Skin epidermis (tissue), 12 donors: ENCODE measurements around the gene FAM131B.

Experiments used
- H3K27ac ChIP-seq, 21 experiments: fragments of 200-600 bp; sonication (generic) in 11 of 21; one replicate each; pipeline ENCODE4 v1.5.0; 2020; ENCODE audit warnings: mild to moderate bottlenecking in 3 of 21, inconsistent platforms in 2 of 21, moderate library complexity in 2 of 21
- H3K4me3 ChIP-seq, 7 experiments: fragments of 200-600 bp; sonication (generic) in 2 of 7; one replicate each; pipeline ENCODE4 v1.5.0; 2020; ENCODE audit warnings: inconsistent platforms in 2 of 7, mild to moderate bottlenecking in 2 of 7, moderate library complexity in 1 of 7

Gene FAM131B

DNA sequence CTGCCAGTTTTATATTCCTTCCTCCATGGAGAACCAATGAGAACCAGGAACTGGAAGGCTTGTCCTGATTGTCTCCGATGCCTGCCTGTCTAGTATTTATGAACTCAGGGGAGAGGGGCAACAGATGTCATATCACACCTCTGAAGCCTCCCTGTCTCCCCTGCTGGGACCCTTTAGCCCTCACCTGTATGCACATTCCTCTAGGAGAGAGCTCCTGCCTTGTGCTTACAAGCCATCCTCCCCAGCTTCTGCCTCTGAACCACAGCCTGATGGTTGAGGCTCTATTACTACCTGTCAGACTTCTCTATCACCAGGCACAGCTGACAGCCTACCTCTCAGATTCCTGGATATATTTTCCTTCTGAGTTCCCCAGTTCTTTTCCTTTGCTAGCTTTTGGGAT, 5.9 kb upstream of the FAM131B start:
- no peak overlapping the region for H3K4me3 ChIP-seq

DNA sequence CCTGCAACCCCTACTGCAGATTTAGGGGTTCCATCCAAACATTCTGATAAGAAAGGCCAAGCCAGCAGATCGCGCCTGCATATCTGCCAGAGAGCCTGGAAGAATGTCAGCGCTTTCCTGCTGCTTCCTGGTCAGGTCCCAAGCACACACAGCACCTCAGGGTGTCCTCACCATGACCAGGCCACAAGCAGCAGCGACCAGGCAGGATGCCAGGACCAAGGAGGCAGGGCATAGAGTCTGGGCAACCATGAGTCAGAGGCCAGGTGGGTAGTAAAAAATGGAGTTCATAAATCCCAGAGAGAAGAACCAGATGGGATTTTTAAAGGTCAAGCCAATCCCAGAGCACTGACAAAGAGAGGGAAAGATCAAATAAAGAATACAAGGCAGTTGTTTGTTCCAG, 5.5 kb upstream of the FAM131B start:
- Histone ChIP-seq H3K4me3 (no peak overlapping the region), H3K27ac (no peak overlapping the region)

More for the DNA sequence above, 5.9 kb upstream of the FAM131B start:
- no peak overlapping the region for H3K27ac ChIP-seq

DNA sequence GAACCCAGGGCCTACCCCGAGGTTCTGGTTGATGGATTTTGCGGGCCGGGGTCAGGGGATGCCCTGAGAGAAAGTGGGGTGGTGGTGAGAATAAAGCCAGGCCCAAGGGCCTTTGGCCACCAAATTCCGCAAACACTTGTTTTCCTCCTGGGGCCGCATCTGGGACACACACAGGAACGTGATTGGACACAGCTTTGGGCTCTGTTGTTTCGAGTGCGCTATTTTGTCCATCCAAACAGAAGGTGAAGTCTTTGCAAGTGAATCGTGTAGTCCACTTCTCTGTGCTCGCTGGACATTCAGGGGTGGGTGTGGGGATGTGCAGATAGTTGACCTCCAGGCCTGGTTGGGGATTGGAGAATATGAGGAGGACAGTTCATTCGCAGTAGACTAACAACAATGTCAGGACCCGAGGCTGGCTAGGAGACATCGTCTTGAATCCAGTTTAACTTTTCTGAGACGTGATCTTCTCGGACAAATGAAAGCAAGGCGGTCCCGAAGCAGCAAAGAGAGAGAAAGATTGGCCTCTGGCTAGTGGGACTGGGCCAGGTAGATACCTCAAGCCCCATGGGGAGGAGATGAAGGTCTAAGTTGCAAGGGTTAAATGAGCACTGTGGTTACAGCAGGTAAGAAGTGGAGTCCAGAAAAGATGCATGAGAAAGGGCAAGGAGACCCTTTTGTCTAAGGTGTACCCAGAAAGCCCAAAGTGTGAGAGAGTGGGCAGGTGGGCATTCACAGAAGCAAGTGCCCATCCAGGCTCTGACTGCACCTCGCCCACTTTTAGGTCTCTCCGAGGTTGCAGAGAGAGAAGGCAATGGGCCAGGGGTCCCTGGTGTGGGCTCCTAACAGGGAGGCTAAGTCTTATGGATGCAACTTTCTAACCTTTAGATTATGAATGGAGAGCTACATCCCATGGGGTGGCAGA, 764 bp upstream of the FAM131B start:
- H3K4me3 ChIP-seq = peak overlapping the region in 5 of 7 experiments; percentile 44 to 56 (median 49)
- H3K27ac ChIP-seq = no peak overlapping the region

DNA sequence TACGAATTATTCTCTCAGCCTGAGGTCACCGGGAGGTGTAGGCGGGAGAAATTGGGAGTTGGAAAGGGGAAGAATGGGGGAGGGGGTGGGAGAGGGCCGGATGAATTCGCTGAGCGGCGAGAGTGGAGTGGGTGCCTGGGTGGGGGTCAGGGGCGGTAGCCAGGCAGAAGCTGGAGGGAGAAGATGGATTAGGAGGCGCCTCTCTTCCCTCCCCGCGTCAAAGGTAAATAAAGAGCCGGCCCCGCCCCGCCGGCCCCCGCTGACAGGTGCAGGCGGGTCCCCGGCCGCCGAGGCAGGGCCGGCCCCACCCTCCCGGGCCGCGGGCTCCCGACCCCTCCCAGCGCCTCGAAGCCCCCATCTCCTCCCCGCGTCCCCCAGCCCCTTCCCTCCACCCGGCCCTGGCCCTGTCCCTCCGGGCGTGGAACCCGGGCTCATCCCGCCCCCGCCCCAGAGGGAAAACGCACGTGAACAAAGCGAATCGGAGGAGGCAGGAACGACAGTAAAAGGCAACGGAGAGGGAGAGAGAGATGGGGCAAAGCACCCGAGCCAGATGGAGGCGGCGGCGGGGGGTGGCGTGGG, 872 bp downstream of the FAM131B start:
- H3K27ac ChIP-seq = no peak overlapping the region
- H3K4me3 ChIP-seq = peak overlapping the region; percentile 29 to 56 (median 44)

DNA sequence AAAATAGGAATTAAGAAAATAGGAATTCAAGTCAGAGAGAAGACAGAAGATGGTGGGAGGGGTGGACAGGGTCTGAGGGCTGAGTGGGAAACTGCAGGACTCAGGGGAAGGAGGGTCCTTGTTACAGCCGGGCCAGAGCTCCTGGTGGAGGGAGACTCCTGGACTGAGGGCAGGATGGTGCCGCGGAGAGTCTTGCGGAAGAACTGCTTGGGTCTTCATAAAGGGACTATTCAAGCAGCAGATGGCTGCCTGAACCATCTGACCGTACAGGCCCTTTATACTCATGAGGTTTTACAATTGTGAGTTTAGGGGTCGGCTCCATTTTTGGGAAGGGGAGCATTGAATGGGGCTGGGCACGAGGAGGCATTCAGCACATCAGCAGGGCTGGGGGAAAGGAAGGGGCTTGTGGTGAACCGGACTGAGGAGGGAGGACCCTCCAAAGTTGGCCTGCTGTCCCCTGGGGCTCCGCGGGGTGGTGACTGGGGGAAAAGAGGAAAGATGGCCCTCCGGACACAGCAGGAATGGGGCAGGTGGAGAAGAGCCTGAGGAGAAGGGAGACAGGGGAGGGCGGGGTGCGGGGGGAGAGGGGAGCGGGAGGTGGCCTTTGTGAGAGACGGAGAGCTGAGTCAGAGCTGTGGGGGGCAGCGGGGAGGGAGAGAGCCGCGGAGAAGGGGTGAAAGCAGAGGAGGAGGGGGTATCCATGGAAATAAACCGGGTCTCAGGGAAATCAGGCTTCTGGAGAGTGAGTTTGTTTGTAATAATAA, 1.5 kb downstream of the FAM131B start:
- Histone ChIP-seq H3K4me3 (no peak overlapping the region), H3K27ac (no peak overlapping the region)

DNA sequence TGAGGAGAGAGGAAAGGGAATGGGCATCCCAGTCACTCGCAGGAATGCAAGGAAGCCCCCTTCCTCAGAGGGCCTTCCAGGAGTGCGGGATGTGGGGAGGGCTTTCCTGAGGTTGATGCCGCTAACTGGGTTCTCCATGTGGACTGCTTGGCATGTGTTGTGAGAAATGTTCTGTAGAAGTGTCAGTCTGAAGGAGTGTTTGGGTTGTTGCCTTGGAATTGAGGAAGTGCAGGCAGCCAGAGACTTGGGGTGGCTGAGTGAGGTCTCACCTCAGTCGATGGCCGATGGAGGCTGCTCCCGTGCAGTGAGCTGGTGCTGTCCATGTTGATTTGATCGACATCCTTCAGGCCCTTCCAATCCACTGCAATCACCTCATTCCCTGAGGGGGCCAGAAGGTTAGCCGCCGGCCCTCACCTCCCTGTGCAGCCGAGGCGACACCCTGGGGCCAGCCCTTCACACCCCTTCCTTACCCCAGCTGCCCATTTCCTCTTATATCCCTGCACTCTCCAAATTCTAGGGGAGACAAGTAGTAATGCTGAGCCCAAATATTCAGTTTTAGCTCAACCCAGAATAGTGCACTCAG, 2.7 kb downstream of the FAM131B start:
- Histone ChIP-seq H3K27ac (no peak overlapping the region), H3K4me3 (no peak overlapping the region)

DNA sequence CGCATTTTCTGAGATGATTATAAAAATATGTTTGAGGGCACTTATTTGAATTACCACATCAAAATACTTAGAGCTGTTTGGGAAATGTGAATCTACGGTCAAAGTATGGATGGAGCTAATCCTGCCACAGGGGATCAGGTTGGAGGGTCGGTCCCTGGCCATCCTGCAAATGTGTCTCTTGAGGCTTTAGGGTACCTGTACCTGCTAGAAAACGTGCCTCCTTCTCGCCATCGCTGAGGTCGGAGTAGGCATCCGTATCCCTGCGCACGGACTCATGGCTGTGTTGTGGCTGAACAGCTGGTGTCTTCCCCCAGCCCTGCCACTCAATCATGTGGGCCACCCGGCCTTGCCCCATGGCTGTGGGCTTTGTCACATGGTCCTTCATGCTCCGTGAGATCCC, 3.9 kb downstream of the FAM131B start:
- Histone ChIP-seq H3K4me3 (no peak overlapping the region), H3K27ac (no peak overlapping the region)

DNA sequence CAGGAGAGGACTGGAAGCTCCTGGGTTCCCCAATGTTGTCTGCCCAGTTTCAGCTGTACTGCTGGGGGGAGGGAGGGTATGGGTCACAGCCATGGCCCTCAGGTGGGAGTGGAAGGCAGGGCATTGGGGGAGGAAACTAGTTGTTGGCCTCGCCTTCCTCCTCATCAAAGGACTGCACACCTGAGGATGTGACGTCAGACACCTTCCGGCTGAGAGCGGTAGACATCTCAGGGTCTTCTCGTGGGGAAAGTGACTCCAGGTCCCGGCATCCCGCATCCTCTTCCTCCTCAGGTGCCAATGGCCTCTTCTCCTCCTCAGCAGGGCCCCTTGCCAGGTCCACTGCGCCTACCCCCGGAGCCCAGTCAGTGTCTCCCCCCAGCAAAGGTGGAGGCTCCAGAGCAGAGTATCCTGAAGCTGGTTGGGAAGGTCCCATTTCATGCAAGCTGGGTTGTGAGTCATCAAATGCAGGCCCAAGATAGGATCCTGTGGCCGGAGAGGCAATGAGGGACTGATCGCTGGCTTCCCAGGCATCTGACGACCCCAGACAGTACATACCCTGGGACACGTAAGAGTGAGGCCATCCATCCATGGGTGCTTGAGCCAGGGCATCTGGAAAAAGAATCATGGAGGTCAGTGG, 6.0 kb downstream of the FAM131B start:
- Histone ChIP-seq H3K27ac (no peak overlapping the region), H3K4me3 (no peak overlapping the region)

DNA sequence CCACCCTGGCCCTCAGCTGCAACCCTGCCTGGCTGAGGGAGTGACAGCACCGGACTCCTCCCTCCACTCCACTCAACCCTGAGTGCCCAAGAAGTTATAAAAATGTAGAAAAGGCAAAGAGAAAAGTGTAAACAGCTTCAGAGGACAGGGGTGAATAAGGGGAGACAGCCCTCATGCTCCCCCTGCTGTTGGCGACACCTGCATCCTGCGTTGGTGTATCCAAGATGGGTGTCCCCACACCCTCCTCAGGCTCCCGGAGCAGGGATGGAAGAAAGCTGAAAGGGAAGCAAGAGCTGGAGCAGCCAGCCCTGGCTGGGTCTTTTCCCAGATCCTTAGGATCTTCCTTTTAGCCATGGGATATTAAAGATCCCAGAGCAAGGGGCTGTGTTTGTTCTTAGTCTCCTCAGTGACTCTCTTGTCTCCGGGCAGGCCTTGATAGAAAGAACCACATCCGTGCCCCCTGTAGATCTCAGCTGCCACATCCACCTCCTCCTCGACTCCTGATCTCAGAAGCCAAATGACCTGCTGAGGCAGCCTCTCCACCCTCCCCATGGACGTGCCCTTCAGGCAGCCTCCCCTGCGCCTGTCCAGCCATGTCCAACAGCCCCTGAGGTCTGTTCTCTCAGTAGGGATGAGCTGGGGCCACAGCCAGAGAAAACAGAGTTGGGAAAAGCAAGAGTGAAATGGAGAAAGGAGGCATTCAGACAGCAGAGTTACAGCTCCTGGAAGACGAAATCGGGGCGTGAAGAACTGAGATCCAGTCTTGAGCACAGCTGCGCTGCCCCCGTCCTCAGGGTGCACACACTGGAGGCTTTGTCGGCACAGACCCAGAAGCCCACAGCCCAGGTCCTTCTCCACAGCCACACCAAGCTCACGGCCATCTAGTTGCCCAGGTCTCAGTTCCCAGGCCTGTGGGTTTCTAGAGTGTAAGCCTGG, 6.8 kb downstream of the FAM131B start:
- Histone ChIP-seq H3K27ac (no peak overlapping the region), H3K4me3 (no peak overlapping the region)

DNA sequence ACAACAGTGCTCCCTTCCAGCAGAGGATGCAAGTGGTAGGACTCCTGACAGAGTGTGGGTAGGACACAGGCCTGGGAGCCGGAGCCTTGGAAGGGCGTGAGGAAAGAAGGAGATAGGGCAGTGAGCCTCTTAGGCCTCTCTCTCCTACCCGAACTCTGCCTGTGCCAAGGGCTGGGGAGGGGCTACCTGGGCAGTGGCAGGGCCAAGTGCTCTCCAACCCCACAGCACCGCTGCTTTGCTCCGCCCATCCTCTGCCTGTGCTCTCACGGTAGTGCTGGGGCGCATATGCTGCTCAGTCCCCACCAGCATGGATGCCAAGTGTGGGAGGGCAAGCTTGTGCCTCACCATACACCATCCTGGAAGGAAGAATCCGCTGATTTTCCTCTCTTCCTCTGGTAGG, 7.5 kb downstream of the FAM131B start:
- H3K4me3 ChIP-seq = no peak overlapping the region
- no peak overlapping the region for H3K27ac ChIP-seq

DNA sequence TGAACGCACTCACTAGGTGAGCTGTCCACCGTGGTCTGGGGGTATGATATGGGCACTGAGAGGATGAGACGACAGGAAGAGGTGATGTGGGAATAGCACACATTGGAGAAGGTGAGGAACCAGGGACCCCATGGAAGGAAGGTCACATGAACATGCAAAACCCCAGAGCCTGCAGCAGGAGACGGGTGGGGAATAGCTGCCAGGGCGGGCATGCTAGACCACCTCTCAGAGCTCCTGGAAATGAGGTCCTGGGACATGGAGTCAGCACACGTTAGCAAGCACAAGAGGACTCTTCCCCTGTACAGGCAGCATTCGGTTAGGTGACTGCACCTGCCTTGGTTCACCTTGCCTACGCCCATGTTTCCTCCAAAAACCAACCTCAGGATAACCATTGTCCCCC, 8.1 kb downstream of the FAM131B start:
- Histone ChIP-seq H3K27ac (no peak overlapping the region), H3K4me3 (no peak overlapping the region)

DNA sequence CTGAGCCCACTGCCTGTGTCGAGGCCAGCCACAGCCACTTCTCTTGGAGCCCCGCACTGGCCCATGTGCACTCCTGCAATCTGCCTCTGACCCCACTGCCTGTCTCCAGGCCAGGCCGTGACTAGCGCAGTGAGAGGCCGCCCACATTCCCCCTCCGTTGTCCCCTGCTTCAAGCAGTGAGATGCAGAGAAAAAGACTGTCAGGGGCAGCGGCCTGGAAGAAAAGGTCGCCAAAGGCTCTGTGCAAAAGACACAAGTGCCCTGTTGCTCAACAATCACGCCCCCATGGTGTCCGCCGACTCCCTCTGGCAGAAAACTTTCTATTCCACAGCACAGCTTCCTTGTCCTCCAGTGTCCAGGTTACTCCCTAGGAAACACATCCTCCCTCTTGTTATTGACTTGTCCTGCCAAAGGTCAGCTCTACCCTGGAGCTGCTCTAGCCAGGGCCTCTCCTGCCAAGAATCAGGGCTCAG, 9.9 kb downstream of the FAM131B start:
- no peak overlapping the region for H3K27ac ChIP-seq
- no peak overlapping the region for H3K4me3 ChIP-seq

DNA sequence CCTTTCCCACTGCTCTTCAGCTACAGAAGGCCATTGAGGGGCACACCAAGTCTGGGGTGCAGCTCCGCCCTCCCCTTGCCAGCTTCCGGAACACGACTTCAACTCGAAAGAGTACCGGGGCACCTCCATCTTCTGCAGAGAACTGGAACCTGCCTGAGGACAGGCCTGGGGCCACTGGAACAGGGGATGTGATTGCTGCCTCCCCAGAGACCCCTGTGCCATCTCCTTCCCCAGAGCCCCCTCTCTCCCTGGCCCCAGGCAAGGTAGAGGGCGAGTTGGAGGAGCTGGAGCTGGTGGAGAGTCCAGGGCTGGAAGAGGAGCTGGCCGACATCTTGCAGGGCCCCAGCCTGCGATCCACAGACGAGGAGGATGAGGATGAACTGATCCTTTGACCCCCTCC, 10.9 kb downstream of the FAM131B start:
- no peak overlapping the region for H3K27ac ChIP-seq

DNA sequence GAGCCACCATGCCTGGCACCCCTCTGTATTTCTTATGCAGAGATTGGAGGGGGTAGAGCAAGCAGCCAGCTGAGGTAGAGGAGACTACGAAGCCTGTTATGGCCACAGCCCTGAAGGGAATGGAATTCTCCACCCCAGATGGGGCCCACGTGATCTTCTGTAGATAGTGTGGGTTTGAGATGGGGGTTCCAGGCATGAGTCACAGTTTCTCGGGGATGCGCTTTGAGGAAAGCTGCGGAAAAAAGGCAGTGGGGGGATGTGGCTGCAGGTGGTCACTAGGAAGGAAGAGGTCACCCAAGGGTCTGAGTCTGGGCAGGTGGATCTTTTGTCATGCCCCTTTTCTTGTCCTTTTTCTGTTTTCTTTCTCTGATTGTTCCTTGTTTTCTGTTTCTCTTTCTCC, 11.5 kb downstream of the FAM131B start:
- H3K27ac ChIP-seq = no peak overlapping the region

More for the DNA sequence above, 10.9 kb downstream of the FAM131B start:
- H3K4me3 ChIP-seq = no peak overlapping the region

DNA sequence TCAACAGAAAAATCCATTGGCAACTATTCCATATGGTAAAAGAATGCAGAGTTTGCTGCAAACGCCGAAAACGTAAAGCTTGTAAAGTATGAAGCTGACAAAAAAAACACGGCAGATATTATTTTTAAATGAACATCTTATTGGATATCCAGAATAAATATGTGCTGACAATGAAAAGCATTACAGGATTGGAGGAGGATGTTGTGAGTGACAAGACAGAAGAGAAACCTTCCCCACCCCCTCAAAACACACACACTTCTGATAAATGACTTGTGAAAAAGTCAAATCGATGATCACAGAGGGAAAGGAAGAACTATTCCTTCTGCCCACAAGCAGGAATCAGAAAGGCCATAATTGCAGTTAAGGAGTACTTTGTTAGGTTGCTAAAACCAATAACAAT, 14.6 kb downstream of the FAM131B start:
- no peak overlapping the region for H3K27ac ChIP-seq
- no peak overlapping the region for H3K4me3 ChIP-seq

More for the DNA sequence above, 11.5 kb downstream of the FAM131B start:
- no peak overlapping the region for H3K4me3 ChIP-seq

DNA sequence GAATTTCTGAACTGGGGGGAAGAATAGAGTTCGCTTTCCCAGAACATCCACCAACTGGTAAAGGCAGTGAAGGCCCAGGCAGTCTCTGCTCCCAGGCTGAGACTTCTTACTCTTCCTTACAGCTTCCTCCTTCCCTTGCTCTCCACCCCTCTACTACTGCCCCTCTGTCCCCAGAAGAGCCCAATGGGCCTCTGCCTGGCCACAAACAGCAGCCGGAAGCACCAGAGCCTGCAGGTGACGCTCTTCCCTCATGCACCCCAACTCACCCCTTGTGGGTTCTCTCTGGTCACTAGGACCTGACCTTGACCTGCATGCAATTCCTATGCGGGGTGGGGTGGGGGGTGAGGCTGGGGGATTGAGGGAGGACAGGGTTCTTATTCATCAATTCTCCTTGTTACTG, 16.5 kb downstream of the FAM131B start:
- Histone ChIP-seq H3K27ac (no peak overlapping the region), H3K4me3 (peak overlapping the region in 1 of 7 experiments; percentile 1)

DNA sequence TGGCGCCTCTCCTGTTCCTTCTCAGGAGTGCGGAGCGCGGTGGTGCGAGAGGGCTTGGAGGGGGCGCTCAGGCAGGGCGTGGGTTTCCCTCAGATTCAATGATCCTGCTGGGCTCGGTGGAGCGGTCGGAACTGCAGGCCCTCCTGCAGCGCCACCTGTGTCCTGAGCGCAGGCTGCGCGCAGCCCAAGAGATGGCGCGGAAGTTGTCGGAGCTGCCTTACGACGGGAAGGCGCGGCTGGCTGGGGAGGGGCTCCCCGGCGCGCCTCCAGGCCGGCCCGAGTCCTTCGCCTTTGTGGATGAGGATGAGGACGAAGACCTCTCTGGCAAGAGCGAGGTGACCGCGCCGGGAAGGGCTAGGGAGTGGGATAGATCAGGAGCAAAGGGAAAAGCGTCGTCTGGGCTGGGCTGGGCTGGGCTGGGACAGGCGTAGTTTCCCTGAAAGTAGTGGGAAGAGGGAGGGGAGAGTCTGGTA, 17.0 kb downstream of the FAM131B start:
- H3K27ac ChIP-seq = no peak overlapping the region

DNA sequence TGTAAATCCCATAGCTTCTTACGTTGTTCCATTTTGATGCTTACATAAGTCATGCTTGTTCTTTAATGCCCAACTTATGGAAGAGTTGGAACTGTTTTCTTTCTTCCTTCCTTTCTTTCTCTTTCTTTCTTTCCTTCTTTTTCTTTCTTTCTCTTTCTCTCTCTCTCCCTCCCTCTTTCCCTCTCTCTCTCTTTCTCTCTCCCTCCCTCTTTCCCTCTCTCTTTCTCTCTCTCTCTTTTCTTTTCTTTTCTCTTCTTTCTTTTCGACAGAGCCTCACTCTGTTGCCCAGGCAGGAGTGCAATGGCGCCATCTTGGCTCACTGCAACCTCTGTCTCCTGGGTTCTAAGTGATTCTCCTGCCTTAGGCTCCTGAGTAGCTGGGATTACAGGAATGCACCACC, 18.9 kb downstream of the FAM131B start:
- H3K27ac ChIP-seq = no peak overlapping the region
- H3K4me3 ChIP-seq = no peak overlapping the region

More for the DNA sequence above, 17.0 kb downstream of the FAM131B start:
- H3K4me3 ChIP-seq = peak overlapping the region in 4 of 7 experiments; percentile 1 to 23 (median 13)
